Cardiac muscle cell (in vitro differentiated cells and primary cell): Measurements from ENCODE around the gene DIPK2B. TPM values are rescaled to one million over a fixed set of nuclear protein-coding genes. Genes with fewer than 3 reads are reported as not detected.

Source experiments
- DNase-seq, 2 donors: peaks; one replicate each; pipeline versions ENCODE4 v3.0.0 to v3.0.0-alpha.2; 2010 to 2017; ENCODE audit warnings: low read depth in 1 of 2, low spot score in 1 of 2
- H3K27ac ChIP-seq: fragments of 200-600 bp; sonication (generic); 2 replicates; pipeline ENCODE4 v1.5.1; 2016
- H3K27me3 ChIP-seq: fragments of 200-600 bp; sonication (generic); 2 replicates; pipeline ENCODE4 v1.6.0; 2016; ENCODE audit warnings: control low read depth
- H3K36me3 ChIP-seq: fragments of 200-600 bp; sonication (generic); 2 replicates; pipeline ENCODE4 v1.5.1; 2016; ENCODE audit warnings: control low read depth
- H3K4me1 ChIP-seq: fragments of 200-600 bp; sonication (generic); 2 replicates; pipeline ENCODE4 v1.8.1; 2017; ENCODE audit warnings: low read depth, mild to moderate bottlenecking, mixed run types
- H3K4me3 ChIP-seq: fragments of 200-600 bp; sonication (generic); 2 replicates; pipeline ENCODE4 v1.5.1; 2016; ENCODE audit warnings: mild to moderate bottlenecking
- H3K9me3 ChIP-seq: fragments of 200-600 bp; sonication (generic); 2 replicates; pipeline ENCODE4 v1.5.1; 2017; ENCODE audit warnings: low read depth, mild to moderate bottlenecking, control low read depth
- polyA plus RNA-seq: library from polyadenylated mRNA; unstranded; fragments of >200 nt; fragmentation: Nextera tagmentation; extraction: Ambion mirVana; gene quantifications from 2 replicates; pipeline ENCODE4 v1.2.1, GENCODE V29; 2016
- total RNA-seq: library from RNA; depleted of rRNA; stranded (reverse); fragments of >200 nt; gene quantifications from 2 replicates; pipeline ENCODE4 v1.2.3, GENCODE V29; 2016
- TF ChIP-seq, protein P1 (sequence below): IDR thresholded peaks from 2 replicates; pipeline ENCODE4 v1.5.1; 2012; ENCODE audit warnings: low read depth, mild to moderate bottlenecking, low read length

DIPK2B gene
- total and polyA plus RNA-seq, 2 experiments from 2014 or later, result 0.30 TPM; not detected in 1

DNA sequence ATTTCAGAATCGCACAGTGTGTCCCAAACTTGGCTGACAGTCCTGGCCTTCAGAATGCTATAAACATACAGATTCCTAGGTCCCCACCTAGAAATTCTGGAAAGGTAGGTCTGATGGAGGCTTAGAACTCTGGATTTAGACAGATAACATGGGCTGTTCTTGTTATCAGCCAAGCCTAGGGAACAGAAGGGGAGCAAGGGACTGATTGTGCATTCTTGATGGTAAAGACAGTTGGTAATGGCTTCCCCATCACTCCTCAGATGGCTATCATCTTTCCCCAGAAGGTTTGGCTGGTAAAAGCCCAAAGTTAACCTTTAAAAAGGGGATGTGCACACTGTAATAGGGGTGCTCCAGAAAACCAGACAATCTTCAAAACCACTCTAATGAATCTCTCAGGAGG lies 35.7 kb downstream of the DIPK2B start:
- TF ChIP-seq, protein P1, sequence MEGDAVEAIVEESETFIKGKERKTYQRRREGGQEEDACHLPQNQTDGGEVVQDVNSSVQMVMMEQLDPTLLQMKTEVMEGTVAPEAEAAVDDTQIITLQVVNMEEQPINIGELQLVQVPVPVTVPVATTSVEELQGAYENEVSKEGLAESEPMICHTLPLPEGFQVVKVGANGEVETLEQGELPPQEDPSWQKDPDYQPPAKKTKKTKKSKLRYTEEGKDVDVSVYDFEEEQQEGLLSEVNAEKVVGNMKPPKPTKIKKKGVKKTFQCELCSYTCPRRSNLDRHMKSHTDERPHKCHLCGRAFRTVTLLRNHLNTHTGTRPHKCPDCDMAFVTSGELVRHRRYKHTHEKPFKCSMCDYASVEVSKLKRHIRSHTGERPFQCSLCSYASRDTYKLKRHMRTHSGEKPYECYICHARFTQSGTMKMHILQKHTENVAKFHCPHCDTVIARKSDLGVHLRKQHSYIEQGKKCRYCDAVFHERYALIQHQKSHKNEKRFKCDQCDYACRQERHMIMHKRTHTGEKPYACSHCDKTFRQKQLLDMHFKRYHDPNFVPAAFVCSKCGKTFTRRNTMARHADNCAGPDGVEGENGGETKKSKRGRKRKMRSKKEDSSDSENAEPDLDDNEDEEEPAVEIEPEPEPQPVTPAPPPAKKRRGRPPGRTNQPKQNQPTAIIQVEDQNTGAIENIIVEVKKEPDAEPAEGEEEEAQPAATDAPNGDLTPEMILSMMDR, result no peak
- H3K27me3 ChIP-seq, result no peaks in the 10 kb centered on the region
- no peak for DNase-seq
- no peaks in the 10 kb centered on the region for H3K9me3 ChIP-seq
- H3K27ac ChIP-seq, result no peak overlapping the region
- no peak overlapping the region for H3K4me3 ChIP-seq
- H3K36me3 ChIP-seq, result no peaks in the 10 kb centered on the region
- no peaks in the 10 kb centered on the region for H3K4me1 ChIP-seq

DNA sequence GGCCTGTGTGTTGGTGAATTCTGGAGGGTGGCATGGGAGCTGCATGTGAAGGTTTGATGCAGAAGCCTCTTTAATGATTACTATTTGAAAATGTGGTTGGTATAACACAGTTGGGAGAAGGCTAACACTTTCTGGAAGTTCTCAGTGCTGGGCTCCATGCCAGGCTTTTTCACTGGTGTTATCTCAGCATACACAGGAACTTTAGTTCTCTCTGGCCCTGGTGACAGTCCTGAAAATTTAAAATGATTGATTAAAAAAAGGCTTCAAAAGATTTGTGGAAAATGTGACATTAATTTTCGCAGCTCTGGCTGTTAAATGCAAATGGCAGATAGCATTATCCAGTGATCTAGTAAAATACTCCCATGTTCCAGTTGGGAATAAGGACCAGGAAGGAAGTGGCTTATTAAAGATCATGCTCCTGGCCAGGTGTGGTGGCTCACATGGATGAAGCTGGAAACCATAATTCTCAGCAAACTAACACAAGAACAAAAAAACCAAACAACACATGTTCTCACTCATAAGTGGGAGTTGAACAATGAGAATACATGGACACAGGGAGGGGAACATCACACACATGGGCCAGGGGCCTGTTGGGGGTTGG lies 36.6 kb downstream of the DIPK2B start:
- Histone ChIP-seq H3K4me3 (no peak overlapping the region), H3K27ac (no peak overlapping the region)
- TF ChIP-seq, protein P1, result no peak

DNA sequence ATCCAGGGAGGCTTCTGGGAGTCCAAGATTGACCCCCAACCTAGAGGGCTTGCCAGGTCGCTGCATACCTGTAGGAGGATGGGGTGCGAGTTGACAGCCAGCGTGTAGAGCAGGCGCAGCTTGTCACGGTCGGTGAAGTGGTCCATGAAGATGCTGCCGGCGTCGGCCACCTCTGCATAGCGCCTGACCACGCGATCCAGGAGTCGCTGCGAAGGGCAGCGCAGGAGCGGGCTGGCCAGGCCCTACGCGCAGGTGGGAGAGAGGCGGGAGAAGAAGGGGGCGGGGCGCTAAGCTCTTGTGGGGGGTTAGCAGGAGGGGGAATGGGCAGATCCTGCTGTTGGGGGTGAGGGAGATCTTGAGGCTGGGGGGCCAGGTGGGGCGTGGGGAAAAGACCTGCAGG lies 43.0 kb downstream of the DIPK2B start:
- Histone ChIP-seq H3K4me3 (no peak overlapping the region), H3K36me3 (no peaks in the 10 kb centered on the region)
- no peak for DNase-seq

More for the DNA sequence above, 36.6 kb downstream of the DIPK2B start:
- DNase-seq, result peak; percentile 34 to 50
- no peaks in the 10 kb centered on the region for H3K4me1 ChIP-seq
- H3K36me3 ChIP-seq, result no peaks in the 10 kb centered on the region
- H3K9me3 ChIP-seq, result no peaks in the 10 kb centered on the region
- no peaks in the 10 kb centered on the region for H3K27me3 ChIP-seq

DNA sequence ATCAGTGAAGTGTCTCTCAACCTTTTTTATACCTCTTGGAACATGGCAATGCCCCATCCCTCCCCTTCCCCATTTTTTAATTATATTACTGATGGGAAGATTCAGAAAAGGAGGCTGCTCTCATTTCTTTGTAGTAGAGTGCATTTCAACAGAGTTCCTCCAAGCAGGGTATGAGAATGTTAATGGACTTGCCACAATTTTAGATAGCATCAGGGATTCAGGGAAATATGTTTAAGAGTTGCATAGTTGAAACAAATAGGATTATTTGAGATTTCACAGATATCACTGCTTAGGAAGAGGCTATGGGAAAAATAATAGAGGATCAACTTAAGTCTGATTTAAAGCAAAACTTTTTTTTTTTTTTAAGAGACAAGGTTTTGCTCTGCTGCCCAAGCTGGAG lies 46.2 kb downstream of the DIPK2B start:
- Histone ChIP-seq H3K27ac (no peak overlapping the region), H3K27me3 (no peaks in the 10 kb centered on the region), H3K9me3 (no peaks in the 10 kb centered on the region), H3K4me3 (no peak overlapping the region), H3K36me3 (no peaks in the 10 kb centered on the region), H3K4me1 (no peaks in the 10 kb centered on the region)
- TF ChIP-seq, protein P1, result no peak
- DNase-seq, result no peak

More for the DNA sequence above, 43.0 kb downstream of the DIPK2B start:
- Histone ChIP-seq H3K9me3 (no peaks in the 10 kb centered on the region), H3K27ac (no peak overlapping the region), H3K27me3 (no peaks in the 10 kb centered on the region), H3K4me1 (no peaks in the 10 kb centered on the region)
- TF ChIP-seq, protein P1, result no peak

DNA sequence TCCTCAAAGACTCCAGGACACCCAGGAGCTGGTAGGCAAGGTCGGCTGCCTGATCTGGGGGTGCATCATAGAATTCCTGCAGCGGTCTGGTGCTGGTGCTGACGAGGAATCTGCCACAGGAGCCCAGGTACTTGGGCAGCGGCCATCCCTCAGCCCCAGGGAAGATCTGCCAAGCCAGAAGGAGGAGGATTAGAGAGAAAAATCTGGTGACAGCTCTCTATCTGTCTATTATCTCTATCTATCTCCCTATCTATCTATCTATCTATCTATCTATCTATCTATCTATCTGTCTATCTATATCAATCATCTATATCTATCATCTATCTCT lies 46.7 kb downstream of the DIPK2B start:
- no peak for DNase-seq
- H3K27ac ChIP-seq, result no peak overlapping the region
- no peaks in the 10 kb centered on the region for H3K27me3 ChIP-seq
- H3K9me3 ChIP-seq, result no peaks in the 10 kb centered on the region
- no peaks in the 10 kb centered on the region for H3K36me3 ChIP-seq
- no peaks in the 10 kb centered on the region for H3K4me1 ChIP-seq
- no peak overlapping the region for H3K4me3 ChIP-seq
- TF ChIP-seq, protein P1, result no peak
